Body of pancreas (tissue), 4 donors: Measurements from ENCODE around the gene CYP4Z1.
"Not testable (repeated sequence)": the region's sequence is repeated elsewhere in the genome, so short reads cannot be mapped to it uniquely, and the experiment has no call there.

Experiments used
- POLR2A ChIP-seq, 3 donors: fragments of 450-650 bp; IDR thresholded peaks; one replicate each; pipeline ENCODE4 v1.6.1; 2016; ENCODE audit warnings: antibody characterized with exemption in 3 of 3, mild to moderate bottlenecking in 2 of 3
- TF ChIP-seq, protein P1 (sequence below), 7 experiments: fragments of 450-650 bp in 4 of 7; fragments of 200-600 bp in 3 of 7; sonication (generic) in 3 of 7; IDR thresholded peaks; one replicate each; pipeline ENCODE4 v1.5.1; 2016 to 2019; ENCODE audit warnings: antibody characterized with exemption in 7 of 7

GRCh38 chr1:47143654-47144053 is 76.6 kb downstream of the CYP4Z1 start:
- TF ChIP-seq POLR2A (IDR thresholded peaks at IDR 0.05): not testable (repeated sequence)
- TF ChIP-seq, protein P1, sequence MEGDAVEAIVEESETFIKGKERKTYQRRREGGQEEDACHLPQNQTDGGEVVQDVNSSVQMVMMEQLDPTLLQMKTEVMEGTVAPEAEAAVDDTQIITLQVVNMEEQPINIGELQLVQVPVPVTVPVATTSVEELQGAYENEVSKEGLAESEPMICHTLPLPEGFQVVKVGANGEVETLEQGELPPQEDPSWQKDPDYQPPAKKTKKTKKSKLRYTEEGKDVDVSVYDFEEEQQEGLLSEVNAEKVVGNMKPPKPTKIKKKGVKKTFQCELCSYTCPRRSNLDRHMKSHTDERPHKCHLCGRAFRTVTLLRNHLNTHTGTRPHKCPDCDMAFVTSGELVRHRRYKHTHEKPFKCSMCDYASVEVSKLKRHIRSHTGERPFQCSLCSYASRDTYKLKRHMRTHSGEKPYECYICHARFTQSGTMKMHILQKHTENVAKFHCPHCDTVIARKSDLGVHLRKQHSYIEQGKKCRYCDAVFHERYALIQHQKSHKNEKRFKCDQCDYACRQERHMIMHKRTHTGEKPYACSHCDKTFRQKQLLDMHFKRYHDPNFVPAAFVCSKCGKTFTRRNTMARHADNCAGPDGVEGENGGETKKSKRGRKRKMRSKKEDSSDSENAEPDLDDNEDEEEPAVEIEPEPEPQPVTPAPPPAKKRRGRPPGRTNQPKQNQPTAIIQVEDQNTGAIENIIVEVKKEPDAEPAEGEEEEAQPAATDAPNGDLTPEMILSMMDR (IDR thresholded peaks at IDR 0.05): peak in 3 of 7 experiments; percentile 6 to 11 (median 11)
